HG03565 (cell line): Measurements from ENCODE around the gene FAM25A.
"Not testable (repeated sequence)": the region's sequence is repeated elsewhere in the genome, so short reads cannot be mapped to it uniquely, and the experiment has no call there.

Experiments used
- ATAC-seq: cut with Tn5 transposase; IDR thresholded peaks from one replicate; pipeline ENCODE4 v1.9.1; 2021; ENCODE audit warnings: mild to moderate bottlenecking, moderate library complexity; ENCODE audit not compliant: unreplicated experiment

The FAM25A gene

DNA sequence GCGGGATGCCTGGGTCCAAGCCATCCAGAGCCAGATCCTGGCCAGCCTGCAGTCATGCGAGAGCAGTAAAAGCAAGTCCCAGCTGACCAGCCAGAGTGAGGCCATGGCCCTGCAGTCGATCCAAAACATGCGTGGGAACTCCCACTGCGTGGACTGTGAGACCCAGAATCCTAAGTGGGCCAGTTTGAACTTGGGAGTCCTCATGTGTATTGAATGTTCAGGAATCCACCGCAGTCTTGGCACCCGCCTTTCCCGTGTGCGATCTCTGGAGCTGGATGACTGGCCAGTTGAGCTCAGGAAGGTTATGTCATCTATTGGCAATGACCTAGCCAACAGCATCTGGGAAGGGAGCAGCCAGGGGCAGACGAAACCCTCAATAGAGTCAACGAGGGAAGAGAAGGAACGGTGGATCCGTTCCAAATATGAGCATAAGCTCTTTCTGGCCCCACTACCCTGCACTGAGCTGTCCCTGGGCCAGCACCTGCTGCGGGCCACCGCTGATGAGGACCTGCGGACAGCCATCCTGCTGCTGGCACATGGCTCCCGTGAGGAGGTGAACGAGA lies 10.9 kb upstream of the FAM25A start:
- not testable (repeated sequence) for ATAC-seq

DNA sequence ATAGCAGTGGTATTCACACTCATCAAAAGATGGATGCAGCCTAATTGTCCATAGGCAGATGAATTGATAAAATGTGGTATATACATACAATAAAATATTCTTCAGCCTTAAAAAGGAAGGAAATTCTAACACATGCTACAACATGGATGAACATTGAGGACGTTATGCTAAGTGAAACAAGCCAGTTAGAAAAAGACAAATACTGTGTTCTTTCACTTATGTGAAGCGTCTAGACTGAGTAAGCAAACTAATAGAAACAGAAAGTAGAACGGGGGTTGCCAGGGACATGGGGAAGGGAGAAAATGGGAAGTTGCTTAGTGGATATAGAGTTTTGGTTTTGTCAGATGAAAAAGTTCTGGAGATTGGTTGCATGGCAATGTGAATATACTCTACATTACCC lies 6.6 kb upstream of the FAM25A start:
- ATAC-seq: not testable (repeated sequence)

DNA sequence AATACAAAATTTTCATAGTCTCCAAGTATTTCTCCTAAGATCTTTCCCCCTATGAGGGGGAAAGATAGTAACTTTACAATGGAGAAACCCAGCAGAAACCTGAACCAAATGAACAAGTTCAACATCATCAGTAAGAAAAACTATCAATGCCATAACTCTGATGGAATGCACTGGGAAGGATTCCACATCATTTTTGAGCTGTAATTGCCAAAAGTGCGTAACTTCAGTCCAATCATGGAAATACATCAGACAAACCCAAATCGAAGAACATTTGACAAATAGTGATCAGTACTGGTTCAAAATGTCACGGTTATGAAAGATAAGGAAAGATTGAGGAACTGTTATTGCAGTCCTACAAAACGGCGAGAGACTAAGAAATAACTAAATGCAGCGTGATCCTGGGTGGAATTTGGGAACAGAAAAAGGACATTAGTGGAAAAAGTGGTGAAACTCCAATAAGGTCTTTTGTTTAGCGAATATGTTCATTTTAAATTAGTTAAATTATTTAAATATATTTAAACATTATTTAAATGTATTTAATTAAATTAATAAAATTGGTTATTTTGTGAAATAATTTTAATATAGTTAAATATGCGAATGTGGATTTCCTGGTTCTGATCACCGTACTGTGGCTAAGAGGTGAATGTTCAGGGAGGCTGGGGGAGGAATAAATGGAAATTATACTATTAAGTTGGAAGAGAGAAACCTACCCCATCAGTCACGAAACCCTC lies 4.9 kb upstream of the FAM25A start:
- not testable (repeated sequence) for ATAC-seq

DNA sequence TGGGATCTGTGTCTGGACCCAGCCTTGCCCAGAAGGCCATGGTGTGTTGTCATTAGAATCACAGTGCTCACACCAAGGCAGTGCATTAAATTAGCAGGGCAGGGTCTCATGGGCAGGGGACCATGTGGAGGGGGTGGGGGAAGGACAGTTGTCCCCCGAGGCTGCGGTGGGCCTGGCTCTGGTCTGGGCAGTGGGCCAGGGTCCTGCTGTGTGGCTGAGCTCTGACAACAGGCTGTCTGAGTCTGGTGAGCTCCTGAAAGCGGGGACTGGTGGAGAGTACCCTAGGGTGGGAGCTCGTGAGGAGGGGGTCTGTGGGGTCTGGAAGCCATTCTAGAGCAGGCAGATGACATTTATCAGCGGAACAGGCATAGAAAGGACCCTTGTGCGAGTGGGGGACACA lies 2.0 kb upstream of the FAM25A start:
- ATAC-seq: not testable (repeated sequence)

DNA sequence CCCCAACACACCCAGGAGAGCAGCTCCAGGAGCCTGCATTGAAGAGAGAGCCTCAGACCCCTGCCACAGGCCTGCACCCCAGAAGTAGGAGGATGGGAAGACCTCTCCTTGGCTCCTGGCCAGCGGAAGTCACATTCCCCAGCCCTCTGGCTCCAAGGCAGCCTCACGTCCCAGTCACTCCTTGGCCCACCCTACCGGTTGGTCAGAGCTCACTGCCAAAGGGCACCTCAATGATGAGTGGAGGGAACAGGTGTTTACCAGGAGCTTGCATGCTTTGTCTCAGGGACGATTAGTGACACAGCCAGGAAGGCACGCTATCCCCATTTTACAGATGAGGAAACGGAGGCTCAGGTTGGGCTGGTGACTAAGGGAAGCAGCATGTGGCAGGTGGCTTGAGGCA lies 1.0 kb upstream of the FAM25A start:
- not testable (repeated sequence) for ATAC-seq

DNA sequence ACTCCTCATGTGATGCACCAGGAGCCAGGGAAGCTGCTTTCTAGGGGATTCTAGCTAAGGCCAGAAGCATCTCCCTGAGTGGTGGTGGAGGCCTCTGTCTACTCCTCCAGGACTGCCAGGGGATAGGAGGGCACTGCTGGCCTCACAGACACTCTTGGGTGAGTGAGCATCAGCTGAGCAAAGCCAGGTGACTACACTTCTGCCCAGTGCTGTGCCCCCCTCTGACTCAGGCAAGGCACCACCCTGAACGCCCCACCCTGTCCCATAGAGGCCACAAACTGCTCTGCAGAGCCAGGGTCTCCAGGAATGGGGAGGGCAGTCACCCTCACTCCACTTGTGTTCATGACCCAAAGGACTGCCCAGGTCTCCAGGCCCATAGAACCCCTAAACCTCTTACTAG lies 590 bp upstream of the FAM25A start:
- ATAC-seq: not testable (repeated sequence)

DNA sequence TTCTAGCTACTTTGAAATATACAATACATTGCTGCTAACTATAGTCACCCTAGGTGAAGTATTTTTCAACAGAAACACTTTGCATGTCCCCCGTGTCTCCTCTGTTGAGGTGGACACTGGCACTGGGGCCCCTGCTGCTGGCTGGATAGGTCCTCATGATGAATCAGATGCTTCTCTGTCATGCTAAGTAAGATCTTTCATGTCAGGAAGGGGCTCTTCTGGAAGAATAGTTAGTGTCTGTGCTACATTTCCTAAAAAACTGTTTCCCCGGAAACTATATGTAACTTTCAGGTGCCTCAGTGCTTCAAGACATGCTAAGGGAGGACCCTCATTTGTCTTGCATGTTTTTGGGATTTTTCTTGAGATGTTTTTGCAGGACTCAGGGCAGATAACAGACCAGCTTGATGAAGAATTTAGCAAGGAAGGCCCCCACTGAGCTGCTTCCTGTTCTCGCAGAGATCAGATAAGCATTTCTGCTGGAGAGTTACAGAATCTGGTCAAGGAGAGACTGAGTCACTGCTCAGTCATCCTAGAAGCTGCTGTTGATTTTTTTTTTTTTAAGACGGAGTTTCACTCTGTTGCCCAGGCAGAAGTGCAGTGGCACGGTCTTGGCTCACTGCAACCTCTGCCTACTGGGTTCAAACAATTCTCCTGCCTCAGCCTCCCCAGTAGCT lies 5.3 kb downstream of the FAM25A start:
- ATAC-seq: not testable (repeated sequence)

DNA sequence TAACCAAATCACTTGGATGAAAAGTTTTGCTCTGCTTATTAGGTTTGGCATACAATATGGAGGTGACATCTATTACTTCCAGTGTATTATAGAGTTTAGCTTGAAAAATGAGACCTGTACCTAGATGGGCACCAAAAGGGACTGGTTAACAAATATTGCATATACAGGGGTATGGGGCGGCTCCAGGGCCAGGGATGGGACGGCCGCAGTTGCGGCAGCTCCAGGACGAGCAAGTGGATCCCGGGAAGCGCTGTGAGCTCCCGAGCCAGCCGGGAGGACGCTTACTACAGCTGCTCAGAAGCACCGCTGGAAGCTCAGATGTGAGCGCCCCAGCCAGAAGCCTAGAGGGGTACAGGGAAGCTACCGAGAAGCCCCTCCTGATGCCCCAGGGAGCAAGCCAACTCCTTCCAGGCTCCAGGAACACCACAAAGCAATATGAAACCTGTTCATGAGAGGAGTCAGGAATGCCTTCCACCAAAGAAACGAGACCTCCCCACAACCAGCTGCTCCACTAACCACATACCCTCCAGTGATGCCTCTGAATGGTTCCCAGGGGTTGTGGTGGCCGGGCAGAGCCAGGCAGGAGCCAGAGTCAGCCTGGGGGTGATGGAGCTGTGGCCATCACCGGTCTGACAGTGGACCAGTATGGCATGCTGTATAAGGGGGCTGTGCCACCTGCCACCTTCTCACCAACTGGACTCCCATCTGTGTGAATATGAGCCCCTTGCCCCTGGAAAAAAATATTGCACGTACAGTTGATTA lies 6.8 kb downstream of the FAM25A start:
- ATAC-seq: not testable (repeated sequence)

DNA sequence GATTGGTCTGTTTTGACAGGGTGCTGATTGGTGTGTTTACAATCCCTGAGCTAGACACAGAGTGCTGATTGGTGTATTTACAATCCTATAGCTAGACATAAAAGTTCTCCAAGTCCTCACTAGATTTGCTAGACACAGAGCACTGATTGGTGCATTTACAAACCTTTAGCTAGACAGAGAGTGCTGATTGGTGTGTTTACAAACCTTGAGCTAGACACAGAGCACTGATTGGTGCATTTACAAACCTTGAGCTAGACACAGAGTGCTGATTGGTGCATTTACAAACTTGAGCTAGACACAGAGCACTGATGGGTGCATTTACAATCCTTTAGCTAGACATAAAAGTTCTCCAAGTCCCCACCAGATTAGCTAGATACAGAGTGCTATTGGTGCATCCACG lies 10.3 kb downstream of the FAM25A start:
- not testable (repeated sequence) for ATAC-seq

DNA sequence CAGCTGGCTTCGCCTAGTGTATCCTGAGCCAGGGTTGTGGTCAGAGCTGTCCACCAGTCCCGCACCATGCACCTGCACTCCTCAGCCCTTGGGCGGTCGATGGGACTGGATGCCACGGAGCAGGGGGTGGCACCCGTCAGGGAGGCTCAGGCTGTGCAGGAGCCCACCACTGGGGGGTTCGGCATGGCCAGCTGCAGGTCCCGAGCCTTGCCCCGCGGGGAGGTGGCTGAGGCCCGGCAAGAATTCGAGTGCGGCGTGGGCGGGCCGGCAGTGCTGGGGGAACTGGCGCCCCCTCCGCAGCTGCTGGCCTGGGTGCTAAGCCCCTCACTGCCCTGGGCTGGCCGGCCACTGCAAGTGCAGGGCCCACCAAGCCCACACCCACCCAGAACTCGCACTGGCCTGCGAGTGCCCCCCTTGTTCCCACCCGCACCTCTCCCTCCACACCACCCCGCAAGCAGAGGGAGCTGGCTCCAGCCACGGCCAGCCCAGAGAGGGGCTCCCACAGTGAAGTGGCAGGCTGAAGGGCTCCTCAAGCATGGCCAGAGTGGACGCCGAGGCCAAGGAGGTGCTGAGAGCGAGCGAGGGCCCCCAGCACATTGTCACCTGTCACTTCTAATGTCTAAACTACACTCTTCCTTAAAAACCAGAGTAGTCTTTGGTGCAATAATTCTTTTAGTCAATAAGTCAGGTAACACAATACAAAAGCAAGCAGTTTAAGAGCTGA lies 11.0 kb downstream of the FAM25A start:
- ATAC-seq: no peak

DNA sequence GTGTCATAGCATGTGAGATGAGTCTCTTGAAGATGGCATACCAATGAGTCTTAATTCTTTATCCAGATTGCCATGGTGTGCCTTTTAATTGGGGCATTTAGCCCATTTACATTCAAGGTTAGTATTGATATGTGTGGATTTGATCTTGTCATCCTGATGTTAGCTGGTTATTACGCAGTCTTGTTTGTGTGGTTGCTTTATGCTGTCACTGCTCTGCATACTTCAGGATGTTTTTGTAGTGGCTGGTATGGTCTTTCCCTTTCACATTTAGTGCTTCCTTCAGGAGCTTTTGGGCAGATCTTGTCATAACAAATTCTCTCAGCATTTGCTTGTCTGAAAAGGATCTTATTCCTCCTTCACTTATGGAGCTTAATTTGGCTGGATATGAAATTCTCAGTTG lies 16.5 kb downstream of the FAM25A start:
- ATAC-seq: no peak

DNA sequence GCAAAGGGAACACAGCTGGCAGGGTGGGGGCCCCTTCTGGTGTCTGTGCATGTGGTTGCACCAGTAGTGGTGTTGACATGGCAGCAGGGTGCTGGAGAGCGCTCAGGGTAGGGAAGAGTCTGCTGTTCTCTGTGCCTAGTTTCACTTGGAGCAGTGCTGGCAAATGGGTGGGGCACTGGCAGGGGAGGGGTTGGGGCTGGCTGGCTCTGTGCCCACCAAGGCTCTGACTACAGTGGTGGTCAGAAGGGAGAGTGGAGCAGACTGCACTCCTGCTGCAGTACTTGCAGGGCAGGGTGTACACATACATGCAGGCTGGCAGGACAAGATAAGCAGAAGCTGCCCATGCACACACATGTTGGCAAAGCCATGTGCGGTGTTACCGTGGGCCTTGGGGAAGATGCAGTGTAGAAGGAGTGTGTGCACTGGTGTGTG lies 18.2 kb downstream of the FAM25A start:
- no peak for ATAC-seq

DNA sequence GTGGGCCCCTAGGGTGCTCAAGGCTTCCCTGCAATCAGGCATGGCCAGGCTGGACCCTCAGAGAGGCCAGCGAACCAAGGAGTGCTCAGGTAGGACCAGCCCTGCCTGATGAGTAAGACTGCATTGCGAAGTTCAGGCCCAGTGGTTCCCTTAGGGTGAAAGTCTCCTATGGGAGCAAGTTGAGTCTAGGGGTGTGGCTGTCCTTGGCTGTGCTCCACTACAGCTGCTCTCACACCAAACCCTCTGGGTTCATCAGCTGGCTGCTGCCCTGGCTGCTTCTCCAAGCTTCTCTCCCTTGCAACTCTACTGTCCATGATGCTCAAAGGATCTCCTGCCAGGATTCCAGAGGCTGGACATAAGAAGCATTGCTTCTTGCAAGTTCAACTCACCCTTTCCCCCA lies 18.7 kb downstream of the FAM25A start:
- no peak for ATAC-seq

DNA sequence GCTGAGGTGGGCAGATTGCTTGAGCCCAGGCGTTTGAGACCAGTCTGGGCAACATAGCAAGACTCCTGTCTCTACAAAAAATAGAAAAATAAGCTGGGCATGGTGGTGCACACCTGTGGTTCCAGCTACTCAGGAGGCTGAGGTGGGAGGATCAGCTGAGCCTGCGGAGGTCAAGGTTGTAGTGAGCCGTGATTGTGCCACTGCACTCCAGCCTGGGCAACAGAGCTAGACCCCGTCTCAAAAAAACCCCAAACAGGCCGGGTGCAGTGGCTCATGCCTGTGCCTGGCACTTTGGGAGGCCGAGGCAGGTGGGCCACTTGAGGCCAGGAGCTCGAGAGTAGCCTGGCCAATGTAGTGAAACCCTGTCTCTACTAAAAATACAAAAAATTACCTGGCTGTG lies 23.5 kb downstream of the FAM25A start:
- ATAC-seq: not testable (repeated sequence)

DNA sequence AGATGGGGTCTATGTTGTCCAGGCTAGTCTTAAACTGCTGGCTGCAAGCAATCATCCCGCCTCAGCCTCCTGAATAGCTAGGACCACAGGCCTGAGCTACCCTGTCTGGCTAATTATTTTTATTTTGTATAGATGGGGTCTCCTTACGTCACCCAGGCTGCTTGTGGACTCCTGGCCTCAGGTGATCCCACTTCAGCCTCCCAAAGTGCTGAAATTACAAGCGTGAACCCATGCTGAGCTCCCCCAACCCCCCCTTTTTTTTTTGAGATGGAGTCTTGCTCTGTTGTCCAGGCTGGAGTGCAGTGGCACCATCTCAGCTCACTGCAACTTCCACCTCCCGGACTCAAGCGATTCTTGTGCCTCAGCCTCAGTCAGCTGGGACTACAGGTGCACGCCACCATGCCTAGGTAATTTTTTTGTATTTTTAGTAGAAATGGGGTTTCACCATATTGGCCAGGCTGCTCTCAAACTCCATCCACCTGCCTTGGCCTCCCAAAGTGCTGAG lies 25.4 kb downstream of the FAM25A start:
- ATAC-seq: no peak

DNA sequence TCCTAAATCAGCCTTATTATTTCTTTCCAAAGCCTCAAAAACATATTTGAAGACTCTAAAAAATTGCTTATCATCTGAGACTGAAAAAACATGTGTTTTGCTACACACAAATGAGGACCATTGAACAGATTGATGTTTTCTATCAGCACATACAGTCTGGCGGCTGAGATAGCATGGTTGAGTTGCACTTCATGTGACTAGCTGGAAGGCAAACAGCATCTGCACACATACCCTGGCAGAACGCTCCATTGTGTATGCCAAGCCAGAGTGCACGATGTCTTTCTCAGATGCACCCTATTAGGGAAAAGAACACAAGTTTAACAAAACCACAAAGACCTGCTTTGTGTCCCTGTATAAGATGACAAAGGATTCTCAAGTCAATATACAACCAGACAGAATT lies 33.0 kb downstream of the FAM25A start:
- no peak for ATAC-seq

DNA sequence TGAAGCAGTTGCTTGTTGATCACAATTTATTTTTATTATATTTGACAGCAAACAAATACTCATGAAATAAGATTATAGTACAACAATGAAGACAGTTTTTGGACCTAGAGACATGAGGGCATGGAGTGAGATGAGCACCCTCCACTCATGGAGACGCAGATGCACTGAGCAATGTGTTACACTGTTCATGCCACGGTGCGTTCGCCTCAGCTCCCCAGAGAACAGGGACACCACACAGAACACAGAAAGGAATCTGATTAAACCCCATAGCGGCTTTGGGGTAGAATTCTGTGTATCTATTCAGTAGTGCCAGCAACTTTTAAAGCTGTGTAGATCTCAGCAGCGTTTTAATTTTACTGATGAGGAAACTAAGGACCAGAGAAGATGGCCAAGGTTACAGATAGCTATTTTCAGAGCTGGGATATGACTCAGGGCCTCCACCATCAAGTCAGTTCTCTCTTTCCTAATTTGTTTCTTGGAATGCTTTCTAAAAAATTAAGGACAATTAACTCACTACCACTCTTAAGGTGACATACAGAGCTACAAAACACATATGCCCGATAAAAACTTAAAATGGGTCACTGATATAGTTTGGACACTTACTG lies 33.6 kb downstream of the FAM25A start:
- ATAC-seq: no peak

DNA sequence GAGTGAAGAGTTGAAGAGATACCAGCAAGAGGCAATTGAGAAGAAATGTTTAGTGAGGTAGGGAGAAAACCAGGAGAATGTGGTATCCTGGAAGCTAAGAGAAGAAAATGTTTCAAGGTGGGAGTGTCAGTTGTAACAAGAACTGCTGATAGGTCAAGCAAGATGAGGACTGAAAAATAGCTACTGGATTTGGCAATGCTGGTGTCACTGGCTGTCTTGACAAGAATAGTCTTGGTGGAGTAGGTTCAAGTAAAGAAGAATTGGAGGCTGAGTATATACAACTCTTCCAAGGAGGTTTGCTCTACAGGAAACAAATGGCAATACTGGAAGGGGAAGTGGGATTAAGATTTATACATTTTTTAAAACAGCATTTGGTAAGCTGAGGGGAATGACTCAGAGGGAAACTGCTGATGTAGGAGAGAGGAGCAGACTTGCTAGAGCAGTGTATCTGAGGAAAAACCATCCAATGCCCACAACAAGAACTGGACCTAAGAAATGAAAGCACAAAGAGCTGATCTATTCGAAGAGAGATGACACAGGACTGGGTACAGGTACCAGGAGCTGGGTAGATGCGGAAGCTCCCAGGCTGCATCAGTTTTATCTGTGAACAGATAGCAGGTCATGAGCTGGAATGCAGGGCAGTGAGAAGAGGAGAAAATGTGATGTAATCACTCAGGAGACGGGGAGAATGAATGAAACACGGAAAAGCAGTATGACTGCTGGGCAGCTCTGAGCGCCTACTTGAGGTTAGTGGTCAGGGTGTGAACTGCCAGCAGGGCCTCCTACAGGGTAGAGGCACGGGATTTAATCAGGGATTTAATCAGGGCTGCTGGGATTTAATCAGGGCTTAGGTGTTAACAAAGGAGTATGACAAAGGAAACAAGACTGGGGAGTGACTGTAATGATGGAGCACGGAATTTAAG lies 34.5 kb downstream of the FAM25A start:
- no peak for ATAC-seq

DNA sequence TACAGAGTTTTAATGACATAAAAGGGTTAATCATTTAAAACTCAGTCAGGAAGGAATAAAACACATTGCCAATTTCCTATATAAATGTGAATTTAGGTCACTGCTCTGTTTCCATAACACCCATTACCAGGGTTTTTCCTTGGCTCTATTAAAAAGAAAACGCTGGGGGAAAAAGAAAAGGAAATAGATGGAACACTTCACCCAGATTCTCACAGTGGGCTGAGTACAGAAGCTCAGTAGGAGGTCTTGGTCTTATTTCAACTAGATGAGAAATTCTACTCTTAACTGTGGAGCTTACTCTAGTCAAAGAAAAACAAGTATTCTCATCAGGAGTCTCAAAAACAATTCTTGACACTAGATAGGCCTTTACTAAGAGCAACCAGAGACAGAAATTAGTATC lies 38.1 kb downstream of the FAM25A start:
- no peak for ATAC-seq
